Activated CD8-positive, alpha-beta T cell treated with anti-CD3 and anti-CD28 coated beads for 36 hours (primary cell): ENCODE data around the gene FAM110A. TPM values are rescaled to one million over a fixed set of nuclear protein-coding genes. Genes with fewer than 3 reads are reported as not detected.

Experiments used
- ATAC-seq: fragments of 200-7000 bp; cut with Tn5 transposase; one replicate; pipeline ENCODE4 v1.10.0; 2021; ENCODE audit warnings: mild to moderate bottlenecking, moderate library complexity
- CTCF ChIA-PET: fragments of 350-600 bp; sonication (Branson Sonifier 250); formaldehyde crosslinking; loops from one replicate; lab custom pipeline; 2021; ENCODE audit warnings: antibody characterized with exemption; lab: Charles Lee
- POLR2A ChIA-PET: fragments of 350-600 bp; sonication (Branson Sonifier 250); formaldehyde crosslinking; loops from one replicate; lab custom pipeline; 2021; ENCODE audit warnings: antibody characterized with exemption; lab: Charles Lee
- DNase-seq: peaks from one replicate; pipeline ENCODE4 v3.0.0-alpha.2; 2020
- H3K27ac Mint-ChIP-seq: one replicate; pipeline ENCODE4 v1.8.0; 2021; ENCODE audit warnings: mild to moderate bottlenecking, mixed read lengths
- H3K27me3 Mint-ChIP-seq: one replicate; pipeline ENCODE4 v1.8.0; 2021; ENCODE audit warnings: mixed read lengths
- H3K36me3 Mint-ChIP-seq: one replicate; pipeline ENCODE4 v1.8.0; 2021; ENCODE audit warnings: low read depth, mixed read lengths
- H3K4me1 Mint-ChIP-seq: one replicate; pipeline ENCODE4 v1.8.0; 2021; ENCODE audit warnings: low read depth, mixed read lengths
- H3K4me3 Mint-ChIP-seq: one replicate; pipeline ENCODE4 v1.8.0; 2021; ENCODE audit warnings: mild to moderate bottlenecking, moderate library complexity, mixed read lengths
- H3K9me3 Mint-ChIP-seq: one replicate; pipeline ENCODE4 v1.8.0; 2021; ENCODE audit warnings: mixed read lengths
- intact Hi-C: fragments of 100-400 bp; cut with micrococcal nuclease; formaldehyde crosslinking; loops from one replicate; pipeline ENCODE4 v1.10.0; 2022
- total RNA-seq, 2 experiments: library from RNA; stranded (reverse); gene quantifications; one replicate each; pipeline ENCODE4 v1.2.3, GENCODE V29; 2021
- TF ChIP-seq, protein P1 (sequence below): fragments of 200-600 bp; IDR thresholded peaks from one replicate; pipeline ENCODE4 v1.8.0; 2022; ENCODE audit warnings: antibody characterized with exemption, mild to moderate bottlenecking

Gene FAM110A
- total RNA-seq, 2 experiments from 2014 or later = 20.5 to 23.1 TPM

GRCh38 chr20:871436-871835 lies 37.9 kb downstream of the FAM110A start:
- Mint-ChIP-seq H3K27ac (no peak overlapping the region), H3K27me3 (no peaks in the 10 kb centered on the region), H3K4me3 (no peak overlapping the region), H3K4me1 (no peaks in the 10 kb centered on the region), H3K36me3 (no peaks in the 10 kb centered on the region), H3K9me3 (no peaks in the 10 kb centered on the region)
- TF ChIP-seq, protein P1, sequence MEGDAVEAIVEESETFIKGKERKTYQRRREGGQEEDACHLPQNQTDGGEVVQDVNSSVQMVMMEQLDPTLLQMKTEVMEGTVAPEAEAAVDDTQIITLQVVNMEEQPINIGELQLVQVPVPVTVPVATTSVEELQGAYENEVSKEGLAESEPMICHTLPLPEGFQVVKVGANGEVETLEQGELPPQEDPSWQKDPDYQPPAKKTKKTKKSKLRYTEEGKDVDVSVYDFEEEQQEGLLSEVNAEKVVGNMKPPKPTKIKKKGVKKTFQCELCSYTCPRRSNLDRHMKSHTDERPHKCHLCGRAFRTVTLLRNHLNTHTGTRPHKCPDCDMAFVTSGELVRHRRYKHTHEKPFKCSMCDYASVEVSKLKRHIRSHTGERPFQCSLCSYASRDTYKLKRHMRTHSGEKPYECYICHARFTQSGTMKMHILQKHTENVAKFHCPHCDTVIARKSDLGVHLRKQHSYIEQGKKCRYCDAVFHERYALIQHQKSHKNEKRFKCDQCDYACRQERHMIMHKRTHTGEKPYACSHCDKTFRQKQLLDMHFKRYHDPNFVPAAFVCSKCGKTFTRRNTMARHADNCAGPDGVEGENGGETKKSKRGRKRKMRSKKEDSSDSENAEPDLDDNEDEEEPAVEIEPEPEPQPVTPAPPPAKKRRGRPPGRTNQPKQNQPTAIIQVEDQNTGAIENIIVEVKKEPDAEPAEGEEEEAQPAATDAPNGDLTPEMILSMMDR = no peak
- POLR2A ChIA-PET = no interaction called here
- ATAC-seq (no peak), DNase-seq (no peak)
- intact Hi-C loops = no loop called here
- CTCF ChIA-PET = no interaction called here

DNA sequence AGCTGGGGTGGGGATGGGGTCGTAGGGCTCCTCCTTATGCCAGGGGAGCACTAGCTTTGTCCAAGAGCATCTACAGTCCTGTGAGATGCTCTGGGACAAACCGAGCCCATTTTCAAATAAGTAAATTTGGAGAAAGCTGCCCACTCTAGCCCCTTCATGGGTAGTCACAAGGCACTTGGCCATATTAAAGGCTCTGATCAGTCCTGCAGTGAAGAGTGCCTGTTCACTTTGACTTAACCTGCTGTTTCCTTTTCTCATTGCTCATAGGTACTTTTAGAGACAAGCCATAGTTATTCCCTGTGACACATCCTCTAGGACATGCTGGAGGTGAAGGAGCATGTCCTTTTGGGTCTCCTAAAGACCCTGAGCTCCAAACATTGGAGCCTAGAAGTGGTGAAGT lies 38.4 kb downstream of the FAM110A start:
- TF ChIP-seq, protein P1 = no peak
- H3K9me3 Mint-ChIP-seq = no peaks in the 10 kb centered on the region
- DNase-seq (no peak), ATAC-seq (no peak)
- H3K4me3 Mint-ChIP-seq = no peak overlapping the region
- H3K27ac Mint-ChIP-seq = no peak overlapping the region
- no peaks in the 10 kb centered on the region for H3K27me3 Mint-ChIP-seq
- ChIA-PET CTCF (no interaction called here), POLR2A (no interaction called here)
- H3K4me1 Mint-ChIP-seq = no peaks in the 10 kb centered on the region
- intact Hi-C loops = no loop called here
- H3K36me3 Mint-ChIP-seq = no peaks in the 10 kb centered on the region

DNA sequence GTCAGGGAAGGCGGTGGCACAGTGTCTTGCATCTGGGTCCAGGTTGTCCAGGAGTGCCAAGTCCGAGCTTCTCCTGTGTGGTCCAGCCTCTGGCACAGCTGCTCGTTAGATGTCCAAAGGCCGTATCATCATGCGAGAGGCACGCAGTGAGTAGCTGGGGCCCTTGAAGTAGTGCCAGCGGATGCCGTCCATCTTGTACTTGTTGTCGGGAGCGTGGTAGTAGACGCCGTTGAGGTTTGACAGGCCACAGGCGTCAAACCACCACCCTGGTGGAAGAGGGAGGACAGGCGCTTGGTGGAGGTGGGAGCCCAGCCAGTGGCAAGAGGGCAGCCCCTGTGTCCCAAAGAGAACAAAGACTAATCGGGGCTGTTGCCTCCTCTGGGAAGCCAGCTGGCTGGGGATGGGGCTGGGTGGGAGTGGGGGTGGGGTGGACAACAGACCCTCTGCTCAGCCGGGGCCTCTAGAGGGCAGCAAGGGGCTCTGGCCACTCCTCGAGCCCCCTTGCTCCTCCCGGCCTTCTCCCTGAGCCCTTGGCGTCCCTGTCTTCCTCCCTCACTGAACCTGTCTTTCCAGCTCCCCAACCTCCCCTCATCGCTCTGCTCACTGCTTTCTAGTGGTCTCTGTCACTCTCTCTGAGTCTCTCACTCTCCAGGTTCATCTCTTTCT lies 39.5 kb downstream of the FAM110A start:
- intact Hi-C loops = no loop called here
- ChIA-PET POLR2A (interaction anchor here (0.9 to 1.4 kb wide), 2 partner anchors 13 to 39 kb away, joined by 3 to 4 read pairs; no protein-coding TSS in a partner anchor), CTCF (no interaction called here)
- H3K9me3 Mint-ChIP-seq = no peaks in the 10 kb centered on the region
- ATAC-seq = no peak
- DNase-seq = no peak
- no peak overlapping the region for H3K27ac Mint-ChIP-seq
- H3K36me3 Mint-ChIP-seq = no peaks in the 10 kb centered on the region
- H3K4me3 Mint-ChIP-seq = no peak overlapping the region
- TF ChIP-seq, protein P1 = no peak
- H3K4me1 Mint-ChIP-seq = no peaks in the 10 kb centered on the region
- H3K27me3 Mint-ChIP-seq = no peaks in the 10 kb centered on the region

DNA sequence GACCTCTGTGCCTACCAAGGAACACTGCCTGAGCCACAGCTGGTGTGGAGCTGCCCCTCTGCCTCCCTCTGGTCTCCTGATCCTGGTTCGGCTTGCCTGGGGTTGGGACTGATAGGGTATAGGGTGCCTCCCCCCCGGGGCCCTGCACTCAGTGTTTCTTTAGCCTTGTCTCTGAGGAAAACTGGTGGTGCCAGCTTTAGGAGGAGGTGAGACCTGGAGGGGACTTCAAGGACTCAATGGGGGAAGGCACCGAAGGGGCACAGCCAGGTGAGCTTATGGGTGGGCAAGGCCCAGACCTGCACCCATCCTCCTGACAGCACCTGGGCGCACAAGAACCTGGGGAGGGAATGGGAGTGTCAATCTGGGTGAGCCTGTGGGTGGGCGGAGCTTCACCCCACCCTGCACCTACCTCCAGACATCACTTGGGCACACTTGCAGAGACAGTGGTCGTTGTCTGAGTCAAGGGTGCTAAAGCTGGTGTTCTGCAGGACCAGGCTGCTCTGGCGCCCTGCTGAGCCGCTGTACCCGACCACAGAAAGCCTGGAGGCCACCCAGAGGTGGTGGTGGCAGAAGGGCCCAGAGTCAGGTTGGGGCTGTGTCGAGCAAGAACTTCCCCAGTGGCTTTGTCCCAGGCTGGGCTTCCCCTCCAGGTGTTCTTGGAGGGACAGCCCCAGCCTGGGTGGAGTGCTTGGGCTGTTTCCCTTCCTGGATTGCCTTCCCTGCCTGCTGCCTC lies 40.5 kb downstream of the FAM110A start:
- no peak overlapping the region for H3K27ac Mint-ChIP-seq
- CTCF ChIA-PET = no interaction called here

More for the DNA sequence above, 40.5 kb downstream of the FAM110A start:
- Mint-ChIP-seq H3K27me3 (no peaks in the 10 kb centered on the region), H3K9me3 (no peaks in the 10 kb centered on the region), H3K4me3 (no peak overlapping the region), H3K36me3 (no peaks in the 10 kb centered on the region), H3K4me1 (no peaks in the 10 kb centered on the region)
- TF ChIP-seq, protein P1 = no peak
- intact Hi-C loops = no loop called here
- ATAC-seq (peak; percentile 64), DNase-seq (peak; percentile 41)
- POLR2A ChIA-PET = interaction anchor here (1.4 kb wide), 1 partner anchor 14 kb away, joined by 3 read pairs; no protein-coding TSS in a partner anchor
